ENCODE data around the gene RAB28.

The RAB28 gene

DNA sequence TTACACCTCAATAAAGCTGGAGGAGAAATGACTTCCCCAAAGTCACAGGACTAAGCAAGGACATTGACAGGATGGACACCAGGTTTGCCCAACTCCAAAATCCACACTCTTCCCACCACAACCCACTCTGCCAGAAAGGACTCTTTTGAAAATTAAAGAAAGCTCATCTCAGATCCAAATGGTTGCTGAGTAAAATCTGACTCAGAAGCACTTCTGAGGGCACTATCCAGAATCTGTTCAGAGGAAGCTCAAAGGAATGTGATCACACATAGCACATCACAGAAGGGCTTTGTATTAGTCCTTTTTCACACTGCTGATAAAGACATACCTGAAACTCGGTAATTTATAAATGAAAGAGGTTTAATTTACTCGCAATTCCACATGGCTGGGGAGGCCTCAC, 155.5 kb downstream of the RAB28 start:
- no peak for TF ChIP-seq CTCF (IDR thresholded peaks at IDR 0.05; ENCODE audit: low read length)
- no peak for TF ChIP-seq EZH2 (IDR thresholded peaks at IDR 0.05; ENCODE audit: borderline replicate concordance, low read length)
- Histone ChIP-seq H3K27ac (ENCODE audit: low read depth, low read length, poor library complexity, severe bottlenecking) (no peak overlapping the region), H3K9ac (ENCODE audit: low read length) (no peak overlapping the region), H3K36me3 (ENCODE audit: insufficient read depth, low read length) (no peaks in the 10 kb centered on the region), H3K9me2 (ENCODE audit: low read depth, low read length) (no peaks in the 10 kb centered on the region), H3K4me1 (ENCODE audit: insufficient read depth, low read length, severe bottlenecking) (no peaks in the 10 kb centered on the region), H3K79me2 (ENCODE audit: insufficient read depth, low read length) (no peaks in the 10 kb centered on the region), H3K4me2 (ENCODE audit: low read length) (no peak overlapping the region), H3K4me3 (ENCODE audit: low read depth, low read length, poor library complexity, severe bottlenecking) (no peak overlapping the region), H3K27me3 (ENCODE audit: insufficient read depth, low read length) (no peaks in the 10 kb centered on the region), H3K9me3 (ENCODE audit: low read length) (no peaks in the 10 kb centered on the region), H2AFZ (ENCODE audit: low read length) (no peak overlapping the region), H4K20me1 (ENCODE audit: insufficient read depth, low read length) (no peaks in the 10 kb centered on the region), H3F3A (ENCODE audit: insufficient read depth, low read length) (no peaks in the 10 kb centered on the region)

- H3K4me2 ChIP-seq (ENCODE audit: low read length): no peak overlapping the region
Measured at GRCh38 chr4:13327991-13328390, 156.1 kb downstream of the RAB28 start.

GRCh38 chr4:13325744-13326143, 158.4 kb downstream of the RAB28 start:
- Histone ChIP-seq H2AFZ (ENCODE audit: low read length) (no peak overlapping the region), H3K4me1 (ENCODE audit: insufficient read depth, low read length, severe bottlenecking) (no peaks in the 10 kb centered on the region), H3K79me2 (ENCODE audit: insufficient read depth, low read length) (no peaks in the 10 kb centered on the region), H3K4me2 (ENCODE audit: low read length) (no peak overlapping the region), H3K27me3 (ENCODE audit: insufficient read depth, low read length) (no peaks in the 10 kb centered on the region), H3K4me3 (ENCODE audit: low read depth, low read length, poor library complexity, severe bottlenecking) (no peak overlapping the region), H4K20me1 (ENCODE audit: insufficient read depth, low read length) (no peaks in the 10 kb centered on the region), H3K9me2 (ENCODE audit: low read depth, low read length) (no peaks in the 10 kb centered on the region), H3K9me3 (ENCODE audit: low read length) (no peaks in the 10 kb centered on the region), H3F3A (ENCODE audit: insufficient read depth, low read length) (no peaks in the 10 kb centered on the region), H3K9ac (ENCODE audit: low read length) (no peak overlapping the region), H3K36me3 (ENCODE audit: insufficient read depth, low read length) (no peaks in the 10 kb centered on the region), H3K27ac (ENCODE audit: low read depth, low read length, poor library complexity, severe bottlenecking) (no peak overlapping the region)
- TF ChIP-seq CTCF (IDR thresholded peaks at IDR 0.05; ENCODE audit: low read length): no peak

More at GRCh38 chr4:13327991-13328390, 156.1 kb downstream of the RAB28 start:
- H3K4me1 ChIP-seq (ENCODE audit: insufficient read depth, low read length, severe bottlenecking): no peaks in the 10 kb centered on the region
- no peaks in the 10 kb centered on the region for H3K9me2 ChIP-seq (ENCODE audit: low read depth, low read length)
- H3K4me3 ChIP-seq (ENCODE audit: low read depth, low read length, poor library complexity, severe bottlenecking): no peak overlapping the region
- H4K20me1 ChIP-seq (ENCODE audit: insufficient read depth, low read length): no peaks in the 10 kb centered on the region
- H3K27ac ChIP-seq (ENCODE audit: low read depth, low read length, poor library complexity, severe bottlenecking): no peak overlapping the region
- H3K9me3 ChIP-seq (ENCODE audit: low read length): no peaks in the 10 kb centered on the region
- no peak overlapping the region for H3K9ac ChIP-seq (ENCODE audit: low read length)
- TF ChIP-seq CTCF (IDR thresholded peaks at IDR 0.05; ENCODE audit: low read length) (no peak), EZH2 (IDR thresholded peaks at IDR 0.05; ENCODE audit: borderline replicate concordance, low read length) (no peak)
- no peaks in the 10 kb centered on the region for H3K79me2 ChIP-seq (ENCODE audit: insufficient read depth, low read length)
- H3K27me3 ChIP-seq (ENCODE audit: insufficient read depth, low read length): no peaks in the 10 kb centered on the region
- no peaks in the 10 kb centered on the region for H3F3A ChIP-seq (ENCODE audit: insufficient read depth, low read length)
- H3K36me3 ChIP-seq (ENCODE audit: insufficient read depth, low read length): no peaks in the 10 kb centered on the region
- no peak overlapping the region for H2AFZ ChIP-seq (ENCODE audit: low read length)
